Measurements from ENCODE around the gene EDA. TPM values are rescaled to one million over a fixed set of nuclear protein-coding genes. Genes with fewer than 3 reads are reported as not detected.

The EDA gene
- total and polyA plus RNA-seq, 8 donors = 2.2 to 4.6 (median 4.1) TPM

GRCh38 chrX:69605521-69605920 is 10.4 kb upstream of the EDA start:
- no peak overlapping the region for H3K27ac ChIP-seq
- DNase-seq (no peak), ATAC-seq (no peak)
- intact Hi-C loops (cut with DNase I) = no loop called here
- no peaks in the 10 kb centered on the region for H3K9me3 ChIP-seq
- H3K4me1 ChIP-seq = no peaks in the 10 kb centered on the region
- no peaks in the 10 kb centered on the region for H3K36me3 ChIP-seq
- TF ChIP-seq CTCF (IDR thresholded peaks at IDR 0.05) = no peak
- peaks cover 0 to 13% of the 10 kb centered on the region in 2 donors for H3K27me3 ChIP-seq
- no peak overlapping the region for H3K4me3 ChIP-seq

- no peak for DNase-seq
- no peaks in the 10 kb centered on the region for H3K9me3 ChIP-seq
- no peak overlapping the region for H3K4me3 ChIP-seq
- H3K27me3 ChIP-seq = peaks cover 0 to 13% of the 10 kb centered on the region in 2 donors
- TF ChIP-seq CTCF (IDR thresholded peaks at IDR 0.05) = no peak
- intact Hi-C loops (cut with DNase I) = no loop called here
- no peak overlapping the region for H3K27ac ChIP-seq
- H3K36me3 ChIP-seq = no peaks in the 10 kb centered on the region
- no peak for ATAC-seq
- no peaks in the 10 kb centered on the region for H3K4me1 ChIP-seq
Observed at GRCh38 chrX:69607616-69608015, 8.3 kb upstream of the EDA start.

GRCh38 chrX:69613946-69614345 is 2.0 kb upstream of the EDA start:
- Histone ChIP-seq H3K27me3 (peaks cover 0 to 30% of the 10 kb centered on the region in 2 donors), H3K4me3 (no peak overlapping the region), H3K36me3 (no peaks in the 10 kb centered on the region), H3K9me3 (no peaks in the 10 kb centered on the region), H3K4me1 (no peaks in the 10 kb centered on the region), H3K27ac (no peak overlapping the region)
- no peak for DNase-seq
- TF ChIP-seq CTCF (IDR thresholded peaks at IDR 0.05) = no peak
- ATAC-seq = no peak
- intact Hi-C loops (cut with DNase I) = no loop called here

GRCh38 chrX:69614886-69615285 is 1.0 kb upstream of the EDA start:
- Histone ChIP-seq H3K36me3 (no peaks in the 10 kb centered on the region), H3K4me1 (no peaks in the 10 kb centered on the region), H3K27me3 (peaks cover 0 to 30% of the 10 kb centered on the region in 2 donors), H3K27ac (no peak overlapping the region), H3K4me3 (no peak overlapping the region), H3K9me3 (no peaks in the 10 kb centered on the region)
- no peak for DNase-seq
- intact Hi-C loops (cut with DNase I) = no loop called here
- TF ChIP-seq CTCF (IDR thresholded peaks at IDR 0.05) = no peak
- ATAC-seq = no peak

GRCh38 chrX:69615342-69615741 is 571 bp upstream of the EDA start:
- Histone ChIP-seq H3K4me1 (no peaks in the 10 kb centered on the region), H3K36me3 (no peaks in the 10 kb centered on the region), H3K4me3 (no peak overlapping the region), H3K9me3 (no peaks in the 10 kb centered on the region), H3K27me3 (peaks cover 0 to 30% of the 10 kb centered on the region in 2 donors), H3K27ac (no peak overlapping the region)
- no peak for TF ChIP-seq CTCF (IDR thresholded peaks at IDR 0.05)
- DNase-seq = no peak
- intact Hi-C loops (cut with DNase I) = no loop called here
- ATAC-seq = no peak
